COLO829 (cell line): ENCODE data around the gene GFOD2.

ENCODE experiments used
- DNase-seq: peaks from one replicate; pipeline ENCODE4 v3.0.0; 2012; ENCODE audit warnings: low spot score

The GFOD2 gene

DNA sequence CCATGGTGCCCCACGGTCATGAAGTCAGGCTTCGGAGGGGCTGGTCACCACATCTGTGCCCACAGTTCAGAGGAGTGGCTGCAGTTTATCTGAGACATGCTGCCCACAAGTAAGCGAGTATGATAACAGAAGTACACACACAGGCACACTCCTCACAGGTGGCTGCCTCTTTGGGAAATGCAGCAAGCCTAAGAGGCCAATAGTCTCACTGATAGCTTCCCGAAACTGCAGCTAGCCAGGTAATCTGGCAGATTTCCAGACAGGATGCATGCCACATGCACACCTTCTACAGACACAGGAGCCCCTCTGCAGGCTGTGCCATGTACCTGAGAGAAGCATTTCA is 12.6 kb upstream of the GFOD2 start:
- no peak for DNase-seq

DNA sequence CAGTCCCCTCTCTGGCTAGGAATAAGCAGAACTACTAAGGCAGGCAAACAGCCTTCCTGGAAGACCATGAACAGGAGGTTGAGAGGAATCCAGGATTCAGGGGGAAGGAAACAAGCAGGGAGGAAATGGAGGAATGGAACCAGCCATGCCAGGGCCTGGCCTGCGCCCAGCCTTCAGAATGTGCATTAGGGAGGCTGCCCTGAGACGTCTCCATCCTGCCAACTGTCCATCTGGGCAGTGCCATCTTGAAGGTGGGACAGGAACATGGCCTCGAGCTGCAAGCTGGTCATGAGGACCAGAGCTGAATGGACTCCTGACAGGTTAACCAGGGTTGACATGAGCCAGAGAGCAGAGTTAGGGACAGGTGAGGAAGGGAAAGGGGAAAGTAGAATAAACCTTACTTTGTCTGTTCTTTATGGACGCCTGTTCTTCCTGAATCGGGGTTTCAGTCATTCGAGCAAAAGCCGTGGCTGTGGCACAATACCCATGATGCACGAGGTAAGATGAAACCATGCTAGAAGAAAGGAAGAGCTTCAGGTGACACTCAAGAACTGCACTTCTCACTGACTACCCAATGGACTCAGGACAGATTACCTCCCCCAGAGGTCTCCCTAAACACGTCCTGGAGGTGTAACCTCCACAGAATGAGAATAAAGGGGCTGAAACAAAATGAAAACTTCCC is 12.1 kb upstream of the GFOD2 start:
- no peak for DNase-seq

- no peak for DNase-seq
These were observed 11.2 kb upstream of the GFOD2 start for GRCh38 chr16:67730326-67730725.

GRCh38 chr16:67729636-67730248 is 10.6 kb upstream of the GFOD2 start:
- DNase-seq, result no peak

DNA sequence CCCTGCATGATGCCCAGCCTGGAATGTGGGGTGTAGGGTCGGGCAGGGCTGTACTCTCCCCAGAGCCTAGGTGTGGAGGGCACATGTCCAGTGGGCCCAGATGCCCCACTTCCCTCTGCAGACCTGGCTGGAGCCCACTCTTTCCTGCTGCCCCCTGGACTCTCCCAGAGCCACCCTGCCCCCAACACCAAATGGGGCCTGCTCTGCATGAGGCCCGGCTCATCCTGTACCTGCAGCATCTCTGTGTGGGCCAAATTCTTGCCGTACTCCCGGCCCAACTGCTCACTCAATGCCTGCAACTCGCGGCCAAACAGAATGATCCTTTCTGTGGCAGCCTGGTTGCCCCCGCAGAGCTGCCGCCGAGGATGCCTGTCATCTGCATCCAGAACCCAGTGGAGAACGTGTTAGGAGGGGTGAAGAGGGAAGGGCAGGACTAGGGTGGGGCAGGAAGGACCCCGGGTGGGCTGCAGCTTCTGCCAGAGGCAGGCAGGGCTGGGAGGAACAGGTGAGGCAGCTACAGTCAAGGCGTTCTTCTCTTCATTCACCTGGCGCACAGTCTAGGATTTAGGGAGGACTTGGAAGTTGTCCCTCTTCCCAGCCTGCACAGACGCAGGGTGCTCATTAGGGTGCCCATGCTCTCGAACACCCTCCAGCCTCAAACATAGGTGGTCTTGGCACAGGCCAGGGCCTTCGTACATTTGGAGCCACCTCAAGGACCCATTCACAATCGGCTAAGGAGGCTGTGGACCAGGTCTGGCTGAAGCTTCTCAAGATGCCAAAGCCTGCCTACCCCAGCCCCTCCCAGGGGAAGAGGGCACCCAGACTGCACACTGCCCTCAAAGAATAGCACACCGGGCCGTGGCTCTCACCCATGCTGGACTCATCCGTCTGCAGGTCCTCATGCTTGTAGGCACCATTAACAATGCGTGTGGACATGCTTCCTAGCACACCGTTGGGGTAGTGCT is 8.7 kb upstream of the GFOD2 start:
- no peak for DNase-seq

GRCh38 chr16:67726106-67727034 is 7.3 kb upstream of the GFOD2 start:
- DNase-seq, result no peak

GRCh38 chr16:67723911-67724305 is 4.8 kb upstream of the GFOD2 start:
- DNase-seq, result no peak

- no peak for DNase-seq
These were observed 4.2 kb upstream of the GFOD2 start for GRCh38 chr16:67723151-67723910.

DNA sequence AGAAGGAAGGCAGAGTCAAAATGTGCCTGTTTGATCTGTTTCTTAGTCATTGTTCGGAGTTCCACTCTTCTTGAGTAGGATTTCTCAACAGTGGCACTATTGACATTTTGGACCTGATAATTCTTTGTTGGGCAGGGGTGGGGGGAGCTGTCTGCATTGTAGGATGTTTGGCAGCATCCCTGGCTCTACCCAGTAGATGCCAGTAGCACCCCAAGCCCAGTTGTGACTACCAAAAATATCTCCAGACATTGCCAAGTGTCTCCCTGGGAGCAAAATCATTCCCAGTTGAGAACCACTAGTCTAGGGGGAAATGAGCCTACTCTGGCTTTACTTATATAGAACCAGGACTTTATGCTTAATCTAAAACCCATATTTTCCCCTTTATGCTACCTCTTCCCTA is 1.1 kb upstream of the GFOD2 start:
- DNase-seq, result no peak

DNA sequence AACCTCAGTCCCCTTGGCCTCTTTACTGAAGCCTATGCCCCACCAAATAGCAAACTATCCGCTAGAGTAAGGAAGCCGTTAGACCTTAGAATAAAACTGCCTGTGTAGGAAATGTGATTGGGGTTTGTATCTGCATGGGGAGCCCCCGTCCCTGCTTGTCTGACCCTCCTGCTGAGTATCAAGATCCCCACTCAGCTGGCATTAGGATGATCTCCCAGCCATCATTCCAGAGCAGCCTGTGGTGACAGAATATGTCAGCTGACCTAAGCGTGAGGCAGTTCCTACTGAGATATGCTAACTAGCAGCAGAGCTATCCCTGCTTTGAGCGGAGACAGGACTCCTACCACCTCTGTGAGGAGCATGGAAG is 645 bp upstream of the GFOD2 start:
- peak; percentile 48 for DNase-seq

- no peak for DNase-seq
These were observed 458 bp downstream of the GFOD2 start for GRCh38 chr16:67718668-67719047.

DNA sequence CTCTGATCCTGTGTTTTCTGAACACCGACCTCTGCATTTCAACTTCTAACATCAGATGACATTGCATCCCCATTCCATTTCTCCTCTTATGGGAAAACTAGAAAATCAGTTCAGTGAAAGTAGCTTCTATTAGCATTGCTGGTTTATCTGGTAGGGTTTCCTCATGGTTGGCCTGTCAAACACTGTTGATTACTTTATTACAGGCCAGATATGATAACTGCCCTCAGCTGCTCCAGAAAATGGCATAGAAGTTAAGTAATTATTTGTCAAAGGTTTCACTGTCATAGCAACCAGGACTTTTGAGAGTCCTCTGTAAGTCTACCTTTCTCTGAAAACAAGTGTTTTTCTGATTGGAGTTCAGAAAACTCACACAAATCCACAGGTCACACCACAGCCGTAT is 3.0 kb downstream of the GFOD2 start:
- DNase-seq, result no peak

GRCh38 chr16:67714522-67714921 is 4.6 kb downstream of the GFOD2 start:
- DNase-seq, result no peak

DNA sequence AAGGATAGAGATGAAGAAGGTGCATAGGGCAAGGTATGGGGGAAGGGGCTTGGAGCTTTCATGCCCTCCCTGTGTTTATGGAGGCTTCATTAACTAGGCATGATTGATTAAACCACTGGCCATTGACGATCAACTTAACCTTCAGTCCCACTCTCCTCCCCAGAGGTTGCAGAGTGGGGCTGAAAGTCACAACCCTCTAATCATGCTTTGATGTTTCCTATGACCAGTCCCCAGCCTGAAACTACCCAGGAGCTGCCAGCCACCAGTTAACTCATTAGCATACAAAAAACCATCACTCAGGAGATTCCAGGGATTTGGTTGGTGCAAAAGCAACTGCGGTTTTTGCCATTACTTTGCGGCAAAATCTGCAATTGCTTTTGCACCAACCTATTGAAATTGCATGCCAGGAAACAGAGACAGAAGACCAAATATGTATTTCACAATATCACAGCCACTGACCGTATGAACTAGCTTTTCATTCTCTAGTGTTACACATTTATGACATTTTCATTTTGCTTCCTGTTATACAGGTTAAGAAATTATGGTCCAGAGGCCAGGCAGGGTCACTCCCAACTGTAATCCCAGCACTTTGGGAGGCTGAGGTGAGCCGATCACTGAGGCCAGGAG is 5.4 kb downstream of the GFOD2 start:
- no peak for DNase-seq

DNA sequence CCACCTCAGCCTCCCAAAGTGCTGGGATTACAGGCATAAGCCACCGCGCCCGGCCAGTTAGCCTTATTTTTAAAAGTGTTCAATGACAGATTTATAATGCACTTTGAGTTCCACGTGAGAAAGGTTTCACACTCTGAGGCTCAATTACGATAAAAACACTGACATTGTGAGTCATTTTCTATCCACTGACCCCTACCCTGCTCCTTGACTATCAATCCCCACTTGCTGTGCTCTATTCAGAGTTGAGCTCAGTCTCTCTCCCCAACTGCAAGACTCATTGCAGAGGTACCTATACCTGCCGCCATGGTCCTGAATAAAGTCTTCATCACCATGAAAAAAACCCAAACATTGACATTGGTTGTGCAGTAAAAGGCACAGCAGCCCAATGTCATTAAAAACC is 8.5 kb downstream of the GFOD2 start:
- no peak for DNase-seq

- no peak for DNase-seq
These were observed 10.1 kb downstream of the GFOD2 start for GRCh38 chr16:67709050-67709449.

DNA sequence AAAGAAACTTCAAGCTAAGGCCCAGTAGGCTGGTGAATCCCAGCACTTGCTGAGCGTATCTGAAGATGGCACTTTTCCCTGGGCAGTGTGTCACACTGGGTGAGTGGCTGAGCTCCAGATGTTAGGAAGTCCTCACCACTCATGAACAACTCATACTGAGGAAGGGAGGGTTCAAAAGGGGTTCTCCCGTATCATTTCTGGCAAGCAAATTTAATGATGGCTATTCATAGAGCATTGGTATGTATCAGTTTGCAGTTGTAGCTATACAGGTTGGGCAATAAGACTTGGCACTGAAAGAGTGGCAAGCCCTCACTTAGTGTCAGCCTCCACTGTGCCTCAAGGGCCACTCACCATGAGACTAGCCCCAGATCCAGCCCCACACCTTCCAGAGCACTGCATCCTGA is 10.7 kb downstream of the GFOD2 start:
- no peak for DNase-seq

- DNase-seq, result no peak
These were observed 11.3 kb downstream of the GFOD2 start for GRCh38 chr16:67707790-67708189.

- DNase-seq, result no peak
These were observed 11.9 kb downstream of the GFOD2 start for GRCh38 chr16:67707210-67707609.

DNA sequence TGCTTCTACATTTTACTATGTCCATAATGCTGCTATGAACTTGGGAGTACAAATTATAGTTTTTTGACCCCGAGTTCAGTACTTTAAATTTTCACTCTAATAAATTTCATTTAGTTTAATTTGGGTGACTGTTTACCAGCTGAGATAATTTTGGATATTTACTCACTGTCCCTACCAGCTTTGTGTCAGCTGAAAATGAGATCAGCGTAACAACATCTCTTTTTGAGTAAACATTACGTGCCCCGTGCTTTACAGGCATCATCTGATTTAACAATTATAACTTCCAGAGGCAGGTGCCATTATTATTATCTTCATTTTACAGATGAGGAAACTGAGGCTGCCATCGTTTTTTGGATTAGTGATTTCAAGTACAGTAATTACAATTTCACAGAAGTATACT is 15.0 kb downstream of the GFOD2 start:
- no peak for DNase-seq

DNA sequence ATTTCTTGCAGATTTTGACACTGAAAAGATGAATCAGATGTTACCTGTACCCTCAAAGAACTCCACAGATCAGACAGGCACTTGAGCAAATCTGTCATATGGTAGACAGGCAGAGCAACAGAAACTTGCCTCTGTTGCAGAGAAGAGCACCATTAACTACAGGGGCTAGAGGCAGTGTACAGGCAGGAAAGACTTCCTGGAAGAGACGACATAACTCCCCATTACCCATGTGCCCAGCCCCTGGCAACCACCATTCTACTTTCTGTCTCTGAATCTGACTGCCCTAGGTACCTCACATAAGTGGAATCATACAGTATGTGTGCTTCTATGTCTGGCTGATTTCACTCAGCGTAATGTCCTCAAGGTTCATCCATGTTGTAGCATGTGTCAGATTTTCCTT is 15.5 kb downstream of the GFOD2 start:
- no peak for DNase-seq
